Right cardiac atrium (tissue), 5 donors: ENCODE results near the gene LRP1B. TPM values are rescaled to one million over a fixed set of nuclear protein-coding genes. Genes with fewer than 3 reads are reported as not detected.

ENCODE experiments used
- ATAC-seq, 2 donors: fragments of 200-7000 bp; cut with Tn5 transposase; one replicate each; pipeline versions ENCODE4 v1.8.0 to v1.9.1; 2020; ENCODE audit warnings: moderate library complexity in 2 of 2, mild to moderate bottlenecking in 1 of 2
- DNase-seq, 3 donors: peaks; one replicate each; pipeline ENCODE4 v3.0.0-alpha.2; 2020
- H3K27ac ChIP-seq: one replicate; pipeline ENCODE4 v1.5.1; 2013; ENCODE audit warnings: mild to moderate bottlenecking, low read length, control low read depth, moderate library complexity
- H3K27me3 ChIP-seq: one replicate; pipeline ENCODE4 v1.6.1; 2013; ENCODE audit not compliant: control insufficient read depth, insufficient read depth
- H3K4me1 ChIP-seq: one replicate; pipeline ENCODE4 v1.6.1; 2013; ENCODE audit warnings: low read length; ENCODE audit not compliant: control insufficient read depth, insufficient read depth
- H3K4me3 ChIP-seq: one replicate; pipeline ENCODE4 v1.5.1; 2013; ENCODE audit warnings: low read length, control low read depth
- H3K9me3 ChIP-seq: one replicate; pipeline ENCODE4 v1.6.1; 2013; ENCODE audit warnings: low read length; ENCODE audit not compliant: control insufficient read depth
- WGBS: extraction: QIAGEN DNeasy Blood & Tissue Kit; methylation state at CpG from one replicate; pipeline ENCODE4 v1.1.7; 2013; 5-methylcytosine and 5-hydroxymethylcytosine counted together
- intact Hi-C, 4 donors: fragments of 100-400 bp; cut with DNase I; formaldehyde crosslinking; loops; one replicate each; pipeline versions ENCODE4 v1.11.0 to v1.14.0; 2022 to 2023
- polyA plus RNA-seq: library from polyadenylated mRNA; stranded (reverse); fragments of 200-250 nt; gene quantifications from one replicate; pipeline ENCODE4 v1.2.3, GENCODE V29; 2013
- total RNA-seq, 4 donors: library from RNA; stranded (reverse); fragmentation: NEBNext Ultra II Directional; extraction: Animal tissue kit (Norgen Biotek cat#: 25700); gene quantifications; one replicate each; pipeline ENCODE4 v1.2.1, GENCODE V29; 2021
- donor health status: healthy with polysubstance abuse.
- donor health status: DM: no; HTN: yes; CAD: no.
- donor health status: DM: no; HTN: no; CAD: no.
- donor health status: DM: no; HTN: yes; CAD: no; lungs with severe emphysema.
- donor health status: DM: yes; HTN: yes; CAD: no.

LRP1B gene
- total and polyA plus RNA-seq, 5 donors = 0.21 to 1.8 (median 0.34) TPM

- intact Hi-C loops = no loop called here
- Histone ChIP-seq H3K4me1 (no peaks in the 10 kb centered on the region), H3K9me3 (no peaks in the 10 kb centered on the region), H3K27ac (no peak overlapping the region), H3K4me3 (no peak overlapping the region), H3K27me3 (no peaks in the 10 kb centered on the region)
- 40% methylated on average over 2 of the region's 2 CpGs for WGBS
- no peak for ATAC-seq
- no peak for DNase-seq
Observed at GRCh38 chr2:140698636-140699035, 1432.2 kb downstream of the LRP1B start.

GRCh38 chr2:140696449-140696848 lies 1434.4 kb downstream of the LRP1B start:
- DNase-seq (no peak), ATAC-seq (no peak)
- no peaks in the 10 kb centered on the region for H3K27me3 ChIP-seq
- 82% methylated on average over 3 of the region's 3 CpGs for WGBS
- intact Hi-C loops = no loop called here
- no peak overlapping the region for H3K4me3 ChIP-seq
- no peaks in the 10 kb centered on the region for H3K9me3 ChIP-seq
- no peak overlapping the region for H3K27ac ChIP-seq
- no peaks in the 10 kb centered on the region for H3K4me1 ChIP-seq

GRCh38 chr2:140695155-140695554 lies 1435.7 kb downstream of the LRP1B start:
- WGBS = 85% methylated on average over 1 of the region's 1 CpG
- no peaks in the 10 kb centered on the region for H3K4me1 ChIP-seq
- no peaks in the 10 kb centered on the region for H3K9me3 ChIP-seq
- H3K27ac ChIP-seq = no peak overlapping the region
- H3K27me3 ChIP-seq = no peaks in the 10 kb centered on the region
- no peak for DNase-seq
- no peak for ATAC-seq
- no peak overlapping the region for H3K4me3 ChIP-seq
- intact Hi-C loops = no loop called here

- DNase-seq (no peak), ATAC-seq (no peak)
- H3K27me3 ChIP-seq = no peaks in the 10 kb centered on the region
- intact Hi-C loops = no loop called here
- no peaks in the 10 kb centered on the region for H3K4me1 ChIP-seq
- H3K4me3 ChIP-seq = no peak overlapping the region
- no peaks in the 10 kb centered on the region for H3K9me3 ChIP-seq
- H3K27ac ChIP-seq = no peak overlapping the region
Observed at GRCh38 chr2:140687825-140688224, 1443.0 kb downstream of the LRP1B start.

GRCh38 chr2:140683658-140684057 lies 1447.2 kb downstream of the LRP1B start:
- ATAC-seq = no peak
- Histone ChIP-seq H3K4me1 (no peaks in the 10 kb centered on the region), H3K27me3 (no peaks in the 10 kb centered on the region), H3K27ac (no peak overlapping the region), H3K9me3 (no peaks in the 10 kb centered on the region), H3K4me3 (no peak overlapping the region)
- intact Hi-C loops = no loop called here
- 89% methylated on average over 18 of the region's 18 CpGs for WGBS
- peak in 1 of 3 donors; percentile 26 for DNase-seq

- no peaks in the 10 kb centered on the region for H3K4me1 ChIP-seq
- H3K9me3 ChIP-seq = no peaks in the 10 kb centered on the region
- no peaks in the 10 kb centered on the region for H3K27me3 ChIP-seq
- no peak for DNase-seq
- no peak overlapping the region for H3K27ac ChIP-seq
- ATAC-seq = no peak
- intact Hi-C loops = no loop called here
- WGBS = 81% methylated on average over 1 of the region's 1 CpG
- no peak overlapping the region for H3K4me3 ChIP-seq
Observed at GRCh38 chr2:140680862-140681261, 1450.0 kb downstream of the LRP1B start.

- no peak overlapping the region for H3K27ac ChIP-seq
- no peak for ATAC-seq
- WGBS = 74% methylated on average over 4 of the region's 4 CpGs
- H3K4me1 ChIP-seq = no peaks in the 10 kb centered on the region
- DNase-seq = no peak
- no peak overlapping the region for H3K4me3 ChIP-seq
- intact Hi-C loops = no loop called here
- H3K9me3 ChIP-seq = no peaks in the 10 kb centered on the region
- H3K27me3 ChIP-seq = no peaks in the 10 kb centered on the region
Observed at GRCh38 chr2:140679752-140680151, 1451.1 kb downstream of the LRP1B start.

- H3K4me1 ChIP-seq = no peaks in the 10 kb centered on the region
- 70% methylated on average over 3 of the region's 3 CpGs for WGBS
- no peaks in the 10 kb centered on the region for H3K27me3 ChIP-seq
- ATAC-seq = no peak
- intact Hi-C loops = no loop called here
- H3K27ac ChIP-seq = no peak overlapping the region
- DNase-seq = no peak
- no peak overlapping the region for H3K4me3 ChIP-seq
- no peaks in the 10 kb centered on the region for H3K9me3 ChIP-seq
Observed at GRCh38 chr2:140669911-140670310, 1460.9 kb downstream of the LRP1B start.

- ATAC-seq (no peak), DNase-seq (no peak)
- no peaks in the 10 kb centered on the region for H3K9me3 ChIP-seq
- H3K4me3 ChIP-seq = no peak overlapping the region
- no peaks in the 10 kb centered on the region for H3K4me1 ChIP-seq
- intact Hi-C loops = no loop called here
- H3K27me3 ChIP-seq = no peaks in the 10 kb centered on the region
- H3K27ac ChIP-seq = no peak overlapping the region
- 90% methylated on average over 2 of the region's 2 CpGs for WGBS
Observed at GRCh38 chr2:140667203-140667602, 1463.6 kb downstream of the LRP1B start.

GRCh38 chr2:140662504-140662903 lies 1468.3 kb downstream of the LRP1B start:
- DNase-seq (no peak), ATAC-seq (no peak)
- Histone ChIP-seq H3K4me1 (no peaks in the 10 kb centered on the region), H3K27ac (no peak overlapping the region), H3K27me3 (no peaks in the 10 kb centered on the region), H3K4me3 (no peak overlapping the region), H3K9me3 (no peaks in the 10 kb centered on the region)
- WGBS = 83% methylated on average over 1 of the region's 1 CpG
- intact Hi-C loops = no loop called here

GRCh38 chr2:140658760-140659692 lies 1471.8 kb downstream of the LRP1B start:
- H3K27me3 ChIP-seq = no peaks in the 10 kb centered on the region
- intact Hi-C loops = no loop called here
- 77% methylated on average over 2 of the region's 2 CpGs for WGBS
- no peak overlapping the region for H3K4me3 ChIP-seq
- H3K9me3 ChIP-seq = no peaks in the 10 kb centered on the region
- DNase-seq (no peak), ATAC-seq (no peak)
- no peaks in the 10 kb centered on the region for H3K4me1 ChIP-seq
- no peak overlapping the region for H3K27ac ChIP-seq
